Psoas muscle (tissue), 8 donors: ENCODE data around the gene VPS13D. TPM values are rescaled to one million over a fixed set of nuclear protein-coding genes. Genes with fewer than 3 reads are reported as not detected.

Experiments used
- ATAC-seq, 4 donors: fragments of 200-7000 bp; cut with Tn5 transposase; one replicate each; pipeline ENCODE4 v1.9.1; 2020; ENCODE audit warnings: moderate library complexity in 3 of 4, mild to moderate bottlenecking in 2 of 4
- DNase-seq, 2 donors: peaks; one replicate each; pipeline ENCODE4 v3.0.0-alpha.2; 2020
- H3K27ac ChIP-seq: fragments of 200-600 bp; one replicate; pipeline ENCODE4 v1.8.0; 2022
- H3K27me3 ChIP-seq, 3 donors: fragments of 200-600 bp in 1 of 3; one replicate each; pipeline versions ENCODE4 v1.6.1 to v1.8.0; 2013 to 2022; ENCODE audit warnings: low read length in 2 of 3, mild to moderate bottlenecking in 2 of 3, moderate library complexity in 1 of 3; ENCODE audit not compliant: insufficient read depth in 3 of 3
- H3K36me3 ChIP-seq, 2 donors: fragments of 200-600 bp in 1 of 2; one replicate each; pipeline versions ENCODE4 v1.6.1 to v1.8.0; 2013 to 2022; ENCODE audit warnings: low read depth in 1 of 2, mild to moderate bottlenecking in 1 of 2, moderate library complexity in 1 of 2; ENCODE audit not compliant: insufficient read depth in 1 of 2
- H3K4me1 ChIP-seq: fragments of 200-600 bp; one replicate; pipeline ENCODE4 v1.8.0; 2022
- H3K4me3 ChIP-seq: fragments of 200-600 bp; one replicate; pipeline ENCODE4 v1.8.0; 2022; ENCODE audit warnings: mild to moderate bottlenecking
- H3K9me3 ChIP-seq: fragments of 200-600 bp; one replicate; pipeline ENCODE4 v1.8.0; 2022
- WGBS, 3 donors: extraction: QIAGEN DNeasy Blood & Tissue Kit; methylation state at CpG; one replicate each; pipeline versions ENCODE4 v1.1.6 to v1.1.7; 2013; 5-methylcytosine and 5-hydroxymethylcytosine counted together
- intact Hi-C, 2 donors: fragments of 100-400 bp; cut with DNase I; formaldehyde crosslinking; loops; one replicate each; pipeline versions ENCODE4 v1.11.0 to v1.14.2; 2022
- long read RNA-seq, 2 donors: library from polyadenylated mRNA; unstranded; transcript quantifications; one replicate each; pipeline ENCODE4 v2.0.0, GENCODE V29; 2021
- polyA plus RNA-seq, 3 donors: library from polyadenylated mRNA; stranded (reverse); fragments of 200-250 nt; gene quantifications; one replicate each; pipeline ENCODE4 v1.2.3, GENCODE V29; 2013
- total RNA-seq, 4 donors: library from RNA; stranded (reverse); fragmentation: NEBNext Ultra II Directional in 2 of 4; extraction: Animal tissue kit (Norgen Biotek cat#: 25700) in 2 of 4; gene quantifications; one replicate each; pipeline versions ENCODE4 v1.2.1 to v1.2.4, GENCODE V29; 2021 to 2023
- TF ChIP-seq, protein P1 (sequence below): fragments of 200-600 bp; IDR thresholded peaks from one replicate; pipeline ENCODE4 v1.8.0; 2022; ENCODE audit warnings: antibody characterized with exemption
- donor health status: healthy with polysubstance abuse.
- donor health status: DM: no; HTN: no; CAD: no; lungs with moderate emphysema.
- donor health status: Bipolar disorder and iron deficiency.
- donor health status: healthy.
- donor health status: DM: yes; HTN: yes; CAD: no.
- donor health status: DM: no; HTN: no; CAD: no.
- donor health status: DM: no; HTN: no; CAD: no.
- donor health status: DM: yes; HTN: yes; CAD: no.

VPS13D gene, protein sequence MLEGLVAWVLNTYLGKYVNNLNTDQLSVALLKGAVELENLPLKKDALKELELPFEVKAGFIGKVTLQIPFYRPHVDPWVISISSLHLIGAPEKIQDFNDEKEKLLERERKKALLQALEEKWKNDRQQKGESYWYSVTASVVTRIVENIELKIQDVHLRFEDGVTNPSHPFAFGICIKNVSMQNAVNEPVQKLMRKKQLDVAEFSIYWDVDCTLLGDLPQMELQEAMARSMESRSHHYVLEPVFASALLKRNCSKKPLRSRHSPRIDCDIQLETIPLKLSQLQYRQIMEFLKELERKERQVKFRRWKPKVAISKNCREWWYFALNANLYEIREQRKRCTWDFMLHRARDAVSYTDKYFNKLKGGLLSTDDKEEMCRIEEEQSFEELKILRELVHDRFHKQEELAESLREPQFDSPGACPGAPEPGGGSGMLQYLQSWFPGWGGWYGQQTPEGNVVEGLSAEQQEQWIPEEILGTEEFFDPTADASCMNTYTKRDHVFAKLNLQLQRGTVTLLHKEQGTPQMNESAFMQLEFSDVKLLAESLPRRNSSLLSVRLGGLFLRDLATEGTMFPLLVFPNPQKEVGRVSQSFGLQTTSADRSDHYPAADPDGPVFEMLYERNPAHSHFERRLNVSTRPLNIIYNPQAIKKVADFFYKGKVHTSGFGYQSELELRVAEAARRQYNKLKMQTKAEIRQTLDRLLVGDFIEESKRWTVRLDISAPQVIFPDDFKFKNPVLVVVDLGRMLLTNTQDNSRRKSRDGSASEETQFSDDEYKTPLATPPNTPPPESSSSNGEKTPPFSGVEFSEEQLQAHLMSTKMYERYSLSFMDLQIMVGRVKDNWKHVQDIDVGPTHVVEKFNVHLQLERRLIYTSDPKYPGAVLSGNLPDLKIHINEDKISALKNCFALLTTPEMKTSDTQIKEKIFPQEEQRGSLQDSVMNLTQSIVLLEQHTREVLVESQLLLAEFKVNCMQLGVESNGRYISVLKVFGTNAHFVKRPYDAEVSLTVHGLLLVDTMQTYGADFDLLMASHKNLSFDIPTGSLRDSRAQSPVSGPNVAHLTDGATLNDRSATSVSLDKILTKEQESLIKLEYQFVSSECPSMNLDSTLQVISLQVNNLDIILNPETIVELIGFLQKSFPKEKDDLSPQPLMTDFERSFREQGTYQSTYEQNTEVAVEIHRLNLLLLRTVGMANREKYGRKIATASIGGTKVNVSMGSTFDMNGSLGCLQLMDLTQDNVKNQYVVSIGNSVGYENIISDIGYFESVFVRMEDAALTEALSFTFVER (N-terminal part only)
- total RNA-seq (10 to 100 TPM; 32.3 to 69.1 (median 51.1) TPM), polyA plus RNA-seq (10 to 100 TPM; 19.9 to 45.3 (median 25.3) TPM)
- long read RNA-seq, donor 1, partial matches to known transcripts: 8 of 13 reads
- long read RNA-seq, donor 1, other reads (novel, unspliced or antisense): 5 of 13 reads
- long read RNA-seq, donor 2, partial matches to known transcripts: 21 of 33 reads
- long read RNA-seq, donor 2, other reads (novel, unspliced or antisense): 11 of 33 reads

DNA sequence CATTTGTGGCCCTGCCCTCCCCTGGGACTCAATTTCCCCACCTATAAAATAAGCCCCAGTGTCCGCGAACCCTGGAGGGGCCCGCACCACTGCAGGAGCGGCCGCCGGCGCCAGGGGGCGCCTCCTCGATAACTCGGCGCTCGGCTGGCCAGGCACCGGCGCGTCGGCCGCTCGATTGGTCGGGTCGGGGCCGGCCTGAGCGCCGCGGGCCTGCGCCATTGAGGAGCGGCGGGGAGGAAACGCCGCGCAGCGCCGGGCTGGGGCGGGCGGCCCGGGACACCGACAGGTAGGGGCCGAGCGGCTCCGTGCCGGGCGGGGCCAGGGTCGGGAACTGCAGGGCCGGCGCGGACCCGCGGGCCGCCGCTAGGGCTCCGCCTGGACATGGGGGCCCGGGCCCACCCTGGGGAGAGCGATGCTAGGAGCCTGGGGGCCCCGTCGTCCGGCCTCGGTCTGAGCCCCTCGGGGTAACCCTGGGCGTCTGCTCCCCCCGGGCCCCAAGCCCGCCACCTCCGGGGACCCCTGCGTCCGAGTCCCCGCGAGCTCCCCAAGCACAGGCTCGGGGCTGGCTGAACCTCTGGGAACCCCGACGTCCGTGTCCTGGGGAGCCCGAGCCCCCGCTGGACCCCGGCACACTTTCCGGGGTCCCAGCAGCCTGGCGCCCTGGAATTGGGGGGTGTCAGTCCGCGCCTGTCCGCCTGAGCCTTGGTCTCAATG lies at the start of gene VPS13D:
Gene VPS13D, plus strand, starts transcription at position 196 of the 714 bp plus-strand sequence. CDS start 4,237 bp downstream, outside the sequence.
- 0 to 1% (median 1%) methylated on average over 34 to 77 of the region's 77 CpGs for WGBS, 3 donors
- peak; percentile 78 to 82 (median 80) for ATAC-seq
- intact Hi-C loops: no loop called here
- H3K36me3 ChIP-seq: peaks cover 0 to 13% of the 10 kb centered on the region in 2 donors
- TF ChIP-seq, protein P1, sequence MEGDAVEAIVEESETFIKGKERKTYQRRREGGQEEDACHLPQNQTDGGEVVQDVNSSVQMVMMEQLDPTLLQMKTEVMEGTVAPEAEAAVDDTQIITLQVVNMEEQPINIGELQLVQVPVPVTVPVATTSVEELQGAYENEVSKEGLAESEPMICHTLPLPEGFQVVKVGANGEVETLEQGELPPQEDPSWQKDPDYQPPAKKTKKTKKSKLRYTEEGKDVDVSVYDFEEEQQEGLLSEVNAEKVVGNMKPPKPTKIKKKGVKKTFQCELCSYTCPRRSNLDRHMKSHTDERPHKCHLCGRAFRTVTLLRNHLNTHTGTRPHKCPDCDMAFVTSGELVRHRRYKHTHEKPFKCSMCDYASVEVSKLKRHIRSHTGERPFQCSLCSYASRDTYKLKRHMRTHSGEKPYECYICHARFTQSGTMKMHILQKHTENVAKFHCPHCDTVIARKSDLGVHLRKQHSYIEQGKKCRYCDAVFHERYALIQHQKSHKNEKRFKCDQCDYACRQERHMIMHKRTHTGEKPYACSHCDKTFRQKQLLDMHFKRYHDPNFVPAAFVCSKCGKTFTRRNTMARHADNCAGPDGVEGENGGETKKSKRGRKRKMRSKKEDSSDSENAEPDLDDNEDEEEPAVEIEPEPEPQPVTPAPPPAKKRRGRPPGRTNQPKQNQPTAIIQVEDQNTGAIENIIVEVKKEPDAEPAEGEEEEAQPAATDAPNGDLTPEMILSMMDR: peak; percentile 89
- H3K27ac ChIP-seq: peak within 1 kb of the TSS; percentile 96
- H3K27me3 ChIP-seq: no peaks in the 10 kb centered on the region
- DNase-seq: peak; percentile 88 to 93
- H3K4me1 ChIP-seq: peaks cover 13% of the 10 kb centered on the region
- H3K4me3 ChIP-seq: peak within 1 kb of the TSS; percentile 98
- H3K9me3 ChIP-seq: no peaks in the 10 kb centered on the region

DNA sequence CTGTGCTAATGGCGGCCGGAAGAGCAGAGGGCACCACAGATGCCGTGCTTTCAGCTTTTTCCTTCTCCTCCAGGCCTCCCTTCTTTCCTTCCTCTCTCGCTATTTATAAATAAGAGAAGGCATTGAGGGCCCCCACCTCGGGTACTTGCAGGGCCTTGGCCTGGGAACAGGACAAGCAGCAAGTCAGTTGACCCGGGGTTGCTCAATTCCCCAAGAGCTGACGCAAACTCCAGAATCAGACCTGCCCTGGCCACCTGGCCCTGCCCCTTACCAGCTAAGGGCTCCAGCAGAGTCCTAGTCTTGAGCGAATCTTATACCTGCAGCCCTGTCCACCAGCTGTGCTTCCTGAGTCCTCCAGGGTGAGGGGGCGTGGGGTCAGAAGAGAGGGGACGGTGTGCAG lies 49.5 kb upstream of the VPS13D start:
- 61 to 78% (median 70%) methylated on average over 10 of the region's 10 CpGs for WGBS, 3 donors
- intact Hi-C loops: no loop called here
- Histone ChIP-seq H3K36me3 (no peaks in the 10 kb centered on the region), H3K27ac (peak overlapping the region; percentile 58), H3K4me3 (no peak overlapping the region), H3K27me3 (no peaks in the 10 kb centered on the region), H3K4me1 (peaks cover 21% of the 10 kb centered on the region), H3K9me3 (no peaks in the 10 kb centered on the region)
- peak; percentile 57 to 75 for DNase-seq
- ATAC-seq: peak; percentile 5 to 77 (median 60)
- TF ChIP-seq, protein P1: no peak

- Histone ChIP-seq H3K36me3 (no peaks in the 10 kb centered on the region), H3K9me3 (no peaks in the 10 kb centered on the region), H3K27me3 (no peaks in the 10 kb centered on the region), H3K27ac (peak overlapping the region; percentile 58), H3K4me1 (peaks cover 21% of the 10 kb centered on the region), H3K4me3 (no peak overlapping the region)
- ATAC-seq (no peak), DNase-seq (no peak)
- TF ChIP-seq, protein P1: no peak
- intact Hi-C loops: no loop called here
- 75 to 79% (median 76%) methylated on average over 7 of the region's 7 CpGs for WGBS, 3 donors
These were observed 48.9 kb upstream of the VPS13D start for GRCh38 chr1:12180903-12181302.

DNA sequence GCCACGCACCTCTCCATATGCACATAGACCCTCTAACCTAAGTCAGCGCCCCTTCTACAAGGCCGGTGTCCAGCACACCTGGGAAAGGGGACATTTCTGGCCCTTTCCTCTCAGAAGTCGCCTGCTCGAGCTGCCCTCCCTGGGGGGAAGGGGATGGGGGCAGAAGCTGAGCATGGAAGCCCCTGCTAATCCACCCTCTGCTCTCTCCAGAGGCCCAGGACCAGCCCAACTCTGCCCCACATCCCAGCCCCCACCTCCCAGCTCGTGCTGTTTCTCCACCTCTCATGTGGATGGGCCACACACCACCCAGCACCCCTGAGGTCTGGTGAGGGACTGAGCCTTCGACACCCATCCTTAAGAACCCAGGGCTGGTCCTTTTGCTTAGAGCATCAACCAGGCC lies 48.3 kb upstream of the VPS13D start:
- DNase-seq: no peak
- WGBS, 3 donors: 91 to 96% (median 96%) methylated on average over 5 to 7 of the region's 7 CpGs
- H3K27ac ChIP-seq: no peak overlapping the region
- no peaks in the 10 kb centered on the region for H3K9me3 ChIP-seq
- TF ChIP-seq, protein P1: no peak
- no peaks in the 10 kb centered on the region for H3K36me3 ChIP-seq
- H3K4me1 ChIP-seq: peaks cover 21% of the 10 kb centered on the region
- intact Hi-C loops: no loop called here
- no peak overlapping the region for H3K4me3 ChIP-seq
- no peak for ATAC-seq
- no peaks in the 10 kb centered on the region for H3K27me3 ChIP-seq
